GM19043 (cell line): ENCODE data around the gene CITED4.
A peak's percentile ranks its signal among the peaks of the same experiment; 100 is the strongest.
"Not testable (repeated sequence)": the region's sequence is repeated elsewhere in the genome, so short reads cannot be mapped to it uniquely, and the experiment has no call there.

ENCODE experiments used
- ATAC-seq: cut with Tn5 transposase; IDR thresholded peaks from one replicate; pipeline ENCODE4 v1.9.1; 2021; ENCODE audit warnings: low read depth; ENCODE audit not compliant: unreplicated experiment

Gene CITED4, protein sequence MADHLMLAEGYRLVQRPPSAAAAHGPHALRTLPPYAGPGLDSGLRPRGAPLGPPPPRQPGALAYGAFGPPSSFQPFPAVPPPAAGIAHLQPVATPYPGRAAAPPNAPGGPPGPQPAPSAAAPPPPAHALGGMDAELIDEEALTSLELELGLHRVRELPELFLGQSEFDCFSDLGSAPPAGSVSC

DNA sequence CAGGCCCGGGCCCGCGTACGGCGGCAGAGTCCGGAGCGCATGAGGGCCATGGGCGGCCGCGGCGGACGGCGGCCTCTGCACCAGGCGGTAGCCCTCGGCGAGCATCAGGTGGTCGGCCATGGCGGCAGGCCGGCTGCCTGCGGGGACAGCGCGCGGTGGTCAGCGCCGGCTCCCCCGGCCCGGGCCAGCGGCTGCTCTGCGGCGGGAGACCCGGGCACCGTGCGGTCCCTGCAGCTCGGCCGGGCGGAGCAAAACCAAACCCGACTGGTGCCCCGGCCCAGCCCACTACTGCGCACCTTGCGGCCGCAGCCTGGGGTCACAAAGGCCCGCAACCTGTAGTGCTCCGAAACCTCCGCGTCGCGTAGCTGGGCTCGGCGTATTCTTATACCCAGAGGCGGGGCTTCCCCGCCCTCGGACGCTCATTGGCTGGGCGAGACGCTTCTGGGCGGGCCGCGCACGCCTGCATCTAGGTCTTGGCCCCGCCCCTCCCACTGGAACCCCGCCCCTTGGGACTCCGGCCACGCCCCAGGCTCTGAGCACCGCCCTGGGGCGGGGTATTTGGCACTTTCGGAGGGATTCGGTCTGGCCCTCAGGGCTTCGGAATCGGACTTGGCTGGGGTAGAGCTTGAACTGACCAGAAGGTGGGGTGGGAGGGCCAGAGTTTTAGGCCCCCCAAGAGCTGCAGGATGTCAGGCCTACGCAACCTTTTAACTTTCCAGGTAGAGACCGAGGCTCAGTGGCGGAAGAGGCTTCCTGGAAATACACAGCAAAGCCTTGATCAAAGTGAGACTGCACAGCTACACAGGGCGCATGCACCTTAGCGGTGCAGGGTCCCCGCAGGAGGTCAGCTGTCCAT, at the start of gene CITED4:
CITED4 (minus strand) TSS at position 356 of the 856 bp plus-strand sequence; CDS start at position 120, 236 bp downstream.
- peak; percentile 91 for ATAC-seq

DNA sequence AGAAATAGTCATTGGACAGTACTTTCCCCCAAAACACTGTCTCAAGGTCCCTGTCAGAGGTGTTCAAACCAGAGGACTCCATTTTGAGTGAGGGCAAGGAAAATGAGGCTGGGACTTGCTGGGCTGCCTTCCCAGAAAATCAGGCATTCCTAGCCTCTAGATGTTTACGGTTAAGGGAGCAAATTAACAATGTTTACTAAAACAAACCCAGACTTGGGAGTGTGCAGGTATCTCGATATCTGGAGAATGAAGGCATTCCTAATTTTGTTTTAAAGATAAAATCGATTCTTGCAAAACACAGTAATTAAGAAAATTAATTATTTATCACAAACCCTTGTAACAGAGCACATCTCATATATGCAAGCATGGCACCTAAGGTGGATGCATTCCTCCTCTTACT, 48.9 kb upstream of the CITED4 start:
- no peak for ATAC-seq

DNA sequence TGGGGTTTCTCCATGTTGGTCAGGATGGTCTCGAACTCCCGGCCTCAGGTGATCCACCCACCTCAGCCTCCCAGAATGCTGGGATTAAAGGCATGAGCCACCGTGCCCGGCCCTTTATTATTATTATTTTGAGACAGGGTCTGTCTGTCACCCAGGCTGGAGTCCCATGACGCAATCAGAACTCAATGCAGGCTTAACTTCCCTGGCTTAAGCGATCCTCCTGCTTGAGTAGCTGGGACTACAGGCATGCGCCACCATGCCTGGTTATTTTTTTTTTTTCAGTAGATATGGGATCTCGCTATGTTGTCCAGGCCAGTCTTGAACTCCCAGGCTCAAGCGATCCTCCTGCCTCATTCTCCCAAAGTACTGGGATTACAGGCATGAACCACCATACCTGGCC, 47.1 kb upstream of the CITED4 start:
- ATAC-seq, result no peak

DNA sequence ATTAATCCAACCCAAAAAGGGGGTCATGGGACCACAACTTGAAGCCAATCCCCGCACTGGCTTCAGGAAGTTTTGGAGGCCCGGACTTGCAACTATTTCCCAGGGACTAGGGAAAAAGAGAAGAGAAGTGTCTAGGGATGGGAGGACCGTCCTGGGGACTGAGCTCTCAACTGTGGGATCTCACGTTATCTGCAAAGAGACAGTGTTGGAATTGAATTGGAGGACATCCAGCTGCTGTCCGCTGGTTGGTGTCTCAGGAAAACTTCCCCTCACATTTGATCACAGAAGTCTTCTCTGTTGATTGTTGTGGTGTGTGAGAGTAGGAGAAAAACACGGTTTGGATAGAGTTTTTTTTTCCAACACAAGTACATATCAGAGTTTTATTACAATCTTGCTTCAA, 46.2 kb upstream of the CITED4 start:
- no peak for ATAC-seq

DNA sequence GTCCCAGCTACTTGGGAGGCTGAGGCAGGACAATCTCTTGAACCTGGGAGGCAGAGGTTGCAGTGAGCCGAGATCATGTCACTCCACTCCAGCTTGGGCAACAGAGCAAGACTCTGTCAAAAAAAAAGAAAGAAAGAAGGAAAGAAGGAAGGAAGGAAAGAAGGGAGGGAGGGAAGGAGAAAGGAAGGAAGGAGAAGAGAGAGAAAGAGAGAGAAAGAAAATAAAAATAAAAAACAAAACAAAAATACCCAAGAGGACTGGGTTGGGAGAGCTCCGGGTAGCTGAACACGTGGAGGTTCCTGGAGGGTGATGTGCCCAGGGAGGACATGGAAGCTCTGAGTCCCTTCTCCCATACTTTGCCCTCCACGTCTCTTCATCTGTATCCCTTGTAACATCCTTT, 45.7 kb upstream of the CITED4 start:
- no peak for ATAC-seq

DNA sequence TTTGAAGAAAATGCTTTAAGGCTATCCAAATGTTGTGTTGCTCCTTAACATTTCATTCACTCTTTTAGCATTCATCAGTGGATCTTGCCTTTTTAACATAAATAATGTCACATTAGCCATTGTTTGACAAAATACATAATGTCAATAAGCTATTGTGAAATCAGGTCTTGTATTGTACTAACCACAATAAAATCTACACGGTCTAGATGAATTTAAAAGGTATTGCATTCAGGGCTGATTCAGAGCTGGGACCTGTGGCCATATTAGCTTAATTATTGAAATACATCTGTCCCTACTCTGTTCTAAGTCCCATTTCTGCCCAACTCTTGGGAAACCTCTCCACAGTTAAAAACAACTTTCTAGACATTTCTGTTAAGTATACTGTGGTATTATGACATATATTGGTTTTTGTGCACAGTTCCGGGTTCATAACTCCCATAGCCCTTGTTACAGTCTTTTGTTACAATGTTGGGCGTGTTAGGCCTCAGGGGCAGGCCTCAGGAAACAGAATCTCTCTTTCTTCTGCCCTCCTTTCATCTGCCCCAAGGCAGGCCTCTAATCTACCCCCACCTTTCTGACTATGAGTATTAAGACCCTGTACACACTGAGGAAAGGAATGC, 44.7 kb upstream of the CITED4 start:
- ATAC-seq, result no peak

DNA sequence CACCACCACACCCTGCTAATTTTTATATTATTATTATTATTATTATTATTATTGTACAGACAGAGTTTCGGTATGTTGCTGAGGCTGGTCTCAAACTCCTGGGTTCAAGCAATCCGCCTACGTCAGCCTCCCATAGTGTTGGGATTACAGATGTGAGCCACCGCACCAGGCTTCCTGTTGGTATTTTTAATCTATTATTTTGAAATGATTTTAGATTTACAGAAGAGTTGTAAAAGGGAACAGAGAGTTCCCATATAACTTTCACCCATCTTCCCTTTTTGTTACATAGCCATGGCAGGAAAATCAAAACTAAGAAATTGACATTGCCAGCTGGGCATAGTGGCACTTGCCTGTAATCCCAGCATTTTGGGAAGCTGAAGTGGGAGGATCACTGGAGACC, 42.9 kb upstream of the CITED4 start:
- ATAC-seq, result no peak

DNA sequence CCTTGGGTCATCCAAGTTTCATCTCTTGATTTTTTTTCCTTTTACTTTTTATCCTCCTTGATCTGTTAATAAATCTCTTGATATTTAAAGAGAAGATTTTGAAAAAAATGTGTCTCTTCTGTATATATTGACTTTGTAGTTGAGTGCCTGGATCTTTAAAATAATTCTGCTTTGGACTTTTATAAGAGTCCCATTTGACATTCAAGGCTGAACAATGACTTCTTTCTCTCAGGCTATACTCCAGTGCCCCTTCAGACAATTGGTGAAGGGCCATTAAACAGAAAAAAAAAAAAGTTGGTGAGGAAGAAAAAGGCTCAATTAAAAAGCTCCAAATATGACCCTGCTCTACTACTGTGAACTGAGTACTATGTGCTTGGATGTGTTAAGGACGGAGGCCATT, 40.9 kb upstream of the CITED4 start:
- ATAC-seq, result no peak

DNA sequence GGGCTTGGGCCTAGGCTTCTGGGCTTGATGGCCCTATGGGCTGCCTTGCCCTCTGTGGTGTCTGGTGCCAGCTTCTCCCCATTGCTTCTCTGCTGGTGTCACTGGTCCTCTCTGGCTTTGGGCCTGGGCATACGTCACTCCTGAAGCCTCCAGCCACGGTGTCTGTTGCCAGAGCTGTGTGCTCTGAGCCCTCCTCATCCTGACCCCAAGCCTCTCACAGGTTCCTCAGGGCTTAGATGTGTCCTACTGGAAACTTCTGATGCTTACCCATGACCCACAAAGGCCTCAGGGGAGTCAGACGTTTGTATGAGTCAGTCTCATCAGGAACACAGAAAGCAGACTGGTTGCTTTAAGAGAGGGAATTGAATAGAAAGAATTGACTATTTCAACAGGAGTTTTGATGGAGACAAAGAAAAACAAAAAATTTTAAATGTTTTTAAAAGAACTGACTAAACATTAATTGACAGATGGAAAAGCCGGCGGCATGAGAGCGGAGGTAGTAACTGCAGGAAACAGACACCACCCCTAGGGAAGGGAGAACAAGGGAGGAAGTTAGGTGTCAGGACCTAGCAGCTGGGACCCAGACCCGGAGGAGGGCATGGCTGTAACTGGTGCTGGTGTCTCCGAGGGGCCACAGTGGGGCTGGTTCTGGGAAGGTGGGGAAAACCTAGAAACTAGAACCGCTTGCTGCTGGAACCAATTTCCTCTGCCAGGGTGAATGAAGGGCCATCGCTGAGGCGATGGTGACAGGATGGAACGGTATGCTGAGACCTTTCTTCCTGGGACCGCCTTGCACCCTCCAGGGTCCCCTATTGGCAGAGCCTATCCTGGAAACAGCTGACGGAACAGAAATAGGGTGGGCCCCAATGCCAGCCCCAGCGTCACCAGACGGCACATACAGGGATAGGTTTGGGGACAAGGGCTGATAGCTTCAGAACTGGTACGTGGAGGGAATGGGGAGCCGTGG, 40.0 kb upstream of the CITED4 start:
- no peak for ATAC-seq

DNA sequence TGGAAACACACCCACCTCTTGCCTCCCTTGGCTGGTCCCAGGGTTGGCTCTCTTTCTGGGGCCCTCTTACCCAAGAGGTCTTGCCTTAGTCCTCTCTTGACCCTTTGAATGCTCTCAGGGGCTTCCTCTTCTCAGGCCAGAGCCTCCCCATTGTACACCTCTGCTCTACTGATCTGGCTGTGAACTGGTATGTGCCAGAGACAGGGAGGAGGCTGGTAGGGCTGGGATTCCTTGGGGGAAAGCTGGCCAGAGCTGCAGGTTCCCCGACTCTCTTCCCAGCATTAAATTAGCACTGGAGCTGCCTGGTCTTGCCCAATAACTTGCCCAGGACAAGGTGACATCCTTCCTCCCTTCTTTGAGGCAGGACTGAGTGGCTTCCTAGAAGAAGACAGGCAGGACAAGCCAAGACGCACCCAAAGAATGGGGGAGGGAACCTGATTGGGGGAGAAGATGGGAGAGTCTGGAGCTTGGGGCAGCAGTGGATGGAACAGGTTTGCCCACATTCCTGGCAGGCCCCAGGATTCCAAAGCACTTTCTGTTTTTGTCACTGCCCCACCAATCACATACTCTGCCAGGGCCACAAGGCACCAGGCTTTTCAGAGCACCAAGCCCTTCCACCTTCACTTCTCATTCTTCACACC, 37.2 kb upstream of the CITED4 start:
- ATAC-seq, result no peak

DNA sequence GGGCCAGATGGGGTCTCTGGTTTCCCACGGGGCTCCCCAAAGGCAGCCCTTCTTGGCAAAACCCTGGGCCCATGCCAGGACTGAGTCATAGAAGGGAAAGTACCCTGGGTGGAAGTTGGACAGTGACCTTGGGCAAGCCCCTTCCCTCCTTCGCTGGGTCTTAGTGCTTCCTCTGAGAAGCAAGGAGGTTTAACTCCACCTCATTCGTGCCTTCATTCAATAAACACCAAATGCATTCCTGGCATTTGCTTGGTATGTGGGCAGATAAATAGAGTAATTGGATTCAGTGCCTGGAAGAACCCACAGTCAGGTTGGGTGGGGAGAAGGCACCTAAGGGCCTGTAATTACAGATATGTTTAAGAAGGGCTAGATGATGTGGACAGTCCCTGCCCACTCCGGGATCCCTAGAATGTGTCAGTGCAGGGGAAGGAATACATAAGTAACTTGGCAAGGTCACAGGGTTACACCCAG, 36.3 kb upstream of the CITED4 start:
- ATAC-seq, result no peak

DNA sequence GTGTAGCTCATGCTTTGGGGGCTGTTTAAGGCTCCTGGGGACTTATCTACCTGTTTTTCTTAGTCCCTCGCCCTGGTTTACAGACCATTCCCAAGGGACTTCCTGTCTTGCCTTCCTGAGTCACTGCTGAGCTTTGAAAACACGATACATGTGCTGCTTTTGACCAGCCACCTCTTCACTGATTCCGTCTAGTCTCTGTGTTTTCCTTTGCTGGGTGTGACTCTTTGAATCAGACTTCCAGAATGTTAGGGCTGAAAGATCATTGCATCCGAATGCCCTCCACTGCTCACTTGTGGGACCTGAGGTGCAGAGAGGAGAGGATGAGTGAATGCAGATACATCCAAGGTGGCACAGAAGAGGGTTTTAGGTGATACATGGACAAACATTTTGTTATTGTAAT, 35.4 kb upstream of the CITED4 start:
- no peak for ATAC-seq

DNA sequence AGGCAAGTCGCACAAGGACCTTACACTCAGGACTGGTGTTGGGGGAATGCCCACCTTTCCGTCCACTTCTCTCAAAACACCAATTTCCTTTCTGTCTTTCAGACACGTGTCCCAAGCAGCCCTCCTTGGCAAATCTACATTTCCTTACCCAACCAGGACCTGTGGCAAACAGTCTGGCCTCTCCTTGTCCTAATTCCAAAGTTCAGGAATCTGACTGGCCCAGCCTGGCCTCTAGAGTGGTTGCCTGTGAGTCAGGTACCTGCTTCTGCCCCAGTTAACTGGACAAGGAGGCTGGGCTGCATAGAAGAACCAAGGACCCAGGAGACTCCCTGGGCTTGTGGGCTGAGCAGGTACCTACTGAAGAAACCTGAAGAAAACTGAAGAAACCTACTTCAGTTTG, 34.3 kb upstream of the CITED4 start:
- ATAC-seq, result no peak

DNA sequence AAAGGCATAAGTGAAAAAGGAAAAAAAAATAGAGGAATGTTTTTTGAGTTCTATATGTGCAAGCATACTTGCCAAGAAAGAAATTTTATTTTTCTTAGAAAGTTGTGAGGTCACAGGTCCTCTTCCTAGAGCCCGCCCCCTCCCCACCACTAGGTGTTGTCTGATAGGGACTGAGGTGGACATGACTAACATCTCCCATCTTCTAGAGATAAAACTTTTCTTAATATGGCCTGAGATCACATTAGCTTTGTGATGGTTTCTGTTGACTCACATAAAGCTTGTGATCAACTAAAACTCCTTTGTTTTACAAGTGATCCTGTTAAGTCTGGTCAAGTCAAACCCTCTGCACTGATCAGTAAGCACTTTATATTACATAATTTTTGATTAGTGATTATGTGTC, 33.4 kb upstream of the CITED4 start:
- ATAC-seq, result no peak

DNA sequence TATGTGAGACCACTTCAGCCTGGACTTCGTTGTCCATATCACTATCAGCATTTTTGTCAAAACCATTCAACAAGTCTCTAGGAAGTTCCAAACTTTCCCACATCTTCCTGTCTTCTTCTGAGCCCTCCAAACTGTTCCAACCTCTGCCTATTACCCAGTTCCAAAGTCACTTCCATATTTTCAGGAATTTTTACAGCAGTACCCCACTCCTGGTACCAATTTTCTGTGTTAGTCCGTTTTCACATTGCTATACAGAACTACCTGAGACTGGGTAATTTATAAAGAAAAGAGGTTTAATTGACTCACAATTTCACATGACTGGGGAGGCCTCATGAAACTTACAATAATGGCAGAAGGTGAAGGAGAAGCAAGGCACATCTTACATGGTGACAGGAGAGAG, 32.7 kb upstream of the CITED4 start:
- not testable (repeated sequence) for ATAC-seq

DNA sequence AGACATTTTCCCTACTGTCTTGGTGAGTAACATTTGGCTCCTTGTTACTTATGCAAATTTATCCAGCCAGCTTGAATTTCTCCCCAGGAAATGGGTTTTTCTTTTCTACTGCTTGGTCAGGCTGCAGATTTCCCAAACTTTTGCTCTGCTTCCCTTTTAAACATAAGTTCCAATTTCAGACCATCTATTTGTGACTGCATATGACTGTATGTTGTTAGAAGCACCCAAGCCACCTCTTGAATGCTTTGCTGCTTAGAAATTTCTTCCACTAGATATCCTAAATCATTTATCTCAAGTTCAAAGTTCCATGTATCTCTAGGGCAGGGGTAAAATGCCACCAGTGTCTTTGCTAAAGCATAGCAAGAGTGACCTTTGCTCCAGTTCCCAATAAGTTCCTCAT, 32.3 kb upstream of the CITED4 start:
- no peak for ATAC-seq

DNA sequence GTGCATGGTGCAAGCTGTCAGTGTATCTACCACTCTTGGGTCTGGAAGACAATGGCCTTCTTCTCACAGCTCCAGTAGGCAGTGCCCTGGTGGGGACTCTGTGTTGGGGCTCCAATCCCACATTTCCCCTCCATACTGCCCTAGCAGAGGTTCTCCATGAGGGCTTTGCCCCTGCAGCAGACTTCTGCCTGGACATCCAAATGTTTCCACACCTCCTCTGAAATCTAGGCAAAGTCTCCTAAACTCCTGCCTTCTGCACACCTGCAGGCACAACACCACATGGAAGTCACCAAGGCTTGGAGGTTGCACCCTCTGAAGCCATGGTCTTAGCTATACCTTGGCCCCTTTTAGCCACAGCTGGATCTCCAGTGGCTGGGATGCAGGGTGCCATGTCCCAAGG, 31.8 kb upstream of the CITED4 start:
- ATAC-seq, result no peak

DNA sequence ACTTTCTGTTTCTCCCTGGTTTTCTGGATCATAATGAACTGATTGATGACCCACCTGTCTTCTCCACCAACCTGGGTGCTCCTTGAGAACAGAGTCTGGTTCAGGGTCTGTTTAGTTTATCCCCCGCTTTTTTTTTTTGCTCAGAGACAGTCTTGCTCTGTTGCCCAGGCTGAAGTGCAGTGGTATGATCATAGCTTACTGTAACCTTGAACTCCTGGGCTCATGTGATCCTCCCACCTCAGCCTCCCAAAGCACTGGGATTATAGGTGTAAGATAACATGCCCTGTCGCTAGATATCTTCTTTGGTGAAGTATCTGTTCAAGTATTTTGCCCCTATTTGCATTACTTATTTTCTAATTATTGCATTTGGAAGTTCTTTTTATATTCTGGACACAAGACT, 30.2 kb upstream of the CITED4 start:
- ATAC-seq, result no peak

DNA sequence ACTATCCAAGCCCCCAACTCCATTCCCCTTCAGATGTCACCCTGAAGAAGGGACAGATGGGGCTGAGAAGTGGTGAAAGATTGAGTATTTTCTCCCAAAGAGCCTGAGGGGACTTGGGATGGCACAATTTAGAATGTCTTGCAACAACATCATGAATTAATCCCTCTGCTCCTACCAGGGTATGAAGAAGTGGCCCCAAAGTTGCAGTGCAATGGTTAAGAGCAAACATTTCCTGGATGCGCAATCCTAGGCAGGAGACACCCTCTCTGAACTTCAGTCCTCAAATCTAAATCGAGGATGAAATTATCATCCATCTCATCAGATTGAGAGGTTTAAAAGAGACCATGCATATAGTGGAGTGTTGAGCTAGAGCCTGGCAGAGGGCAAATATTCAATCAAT, 28.6 kb upstream of the CITED4 start:
- no peak for ATAC-seq

DNA sequence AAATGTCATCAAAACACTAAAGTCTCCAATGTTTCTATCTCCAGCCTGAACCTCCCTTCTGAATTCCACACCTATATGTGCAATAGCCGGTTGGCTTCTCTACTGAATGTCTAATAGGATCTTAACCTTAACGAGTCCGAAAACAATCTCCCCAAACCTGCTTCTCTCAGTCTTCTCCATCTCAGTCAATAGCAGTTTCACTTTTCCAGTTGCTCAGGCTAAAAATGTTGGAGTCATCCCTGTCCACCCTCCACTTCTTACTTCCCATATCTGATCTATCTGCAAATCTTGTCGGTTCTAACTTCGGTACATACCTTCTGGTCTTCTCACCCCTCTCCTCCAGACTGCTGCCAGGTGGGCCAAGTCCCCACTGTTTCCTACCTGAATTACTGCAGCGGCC, 25.5 kb upstream of the CITED4 start:
- no peak for ATAC-seq
